ENCODE data around the gene CD28. TPM values are rescaled to one million over a fixed set of nuclear protein-coding genes. Genes with fewer than 3 reads are reported as not detected.
"Not testable (repeated sequence)": the region's sequence is repeated elsewhere in the genome, so short reads cannot be mapped to it uniquely, and the experiment has no call there.

The CD28 gene
- total RNA-seq, 4 donors from 2014 or later: 0.08 to 1.0 (median 0.15) TPM; not detected in 1

- Histone ChIP-seq H3K27ac (no peak overlapping the region), H3K27me3 (no peaks in the 10 kb centered on the region), H3K4me1 (peaks cover 7% of the 10 kb centered on the region), H3K36me3 (no peaks in the 10 kb centered on the region), H3K9me3 (no peaks in the 10 kb centered on the region), H3K4me3 (no peak overlapping the region)
- TF ChIP-seq, protein P1, sequence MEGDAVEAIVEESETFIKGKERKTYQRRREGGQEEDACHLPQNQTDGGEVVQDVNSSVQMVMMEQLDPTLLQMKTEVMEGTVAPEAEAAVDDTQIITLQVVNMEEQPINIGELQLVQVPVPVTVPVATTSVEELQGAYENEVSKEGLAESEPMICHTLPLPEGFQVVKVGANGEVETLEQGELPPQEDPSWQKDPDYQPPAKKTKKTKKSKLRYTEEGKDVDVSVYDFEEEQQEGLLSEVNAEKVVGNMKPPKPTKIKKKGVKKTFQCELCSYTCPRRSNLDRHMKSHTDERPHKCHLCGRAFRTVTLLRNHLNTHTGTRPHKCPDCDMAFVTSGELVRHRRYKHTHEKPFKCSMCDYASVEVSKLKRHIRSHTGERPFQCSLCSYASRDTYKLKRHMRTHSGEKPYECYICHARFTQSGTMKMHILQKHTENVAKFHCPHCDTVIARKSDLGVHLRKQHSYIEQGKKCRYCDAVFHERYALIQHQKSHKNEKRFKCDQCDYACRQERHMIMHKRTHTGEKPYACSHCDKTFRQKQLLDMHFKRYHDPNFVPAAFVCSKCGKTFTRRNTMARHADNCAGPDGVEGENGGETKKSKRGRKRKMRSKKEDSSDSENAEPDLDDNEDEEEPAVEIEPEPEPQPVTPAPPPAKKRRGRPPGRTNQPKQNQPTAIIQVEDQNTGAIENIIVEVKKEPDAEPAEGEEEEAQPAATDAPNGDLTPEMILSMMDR (IDR thresholded peaks at IDR 0.05): no peak
- TF ChIP-seq POLR2AphosphoS5 (IDR thresholded peaks at IDR 0.05) (no peak), EP300 (IDR thresholded peaks at IDR 0.05) (no peak), POLR2A (IDR thresholded peaks at IDR 0.05) (no peak)
- no peak for DNase-seq (ENCODE audit: low spot score in 2 of 2)
- 85% methylated on average over 3 of the region's 3 CpGs for WGBS
Observed at GRCh38 chr2:203694191-203694590, 12.2 kb upstream of the CD28 start.

DNA sequence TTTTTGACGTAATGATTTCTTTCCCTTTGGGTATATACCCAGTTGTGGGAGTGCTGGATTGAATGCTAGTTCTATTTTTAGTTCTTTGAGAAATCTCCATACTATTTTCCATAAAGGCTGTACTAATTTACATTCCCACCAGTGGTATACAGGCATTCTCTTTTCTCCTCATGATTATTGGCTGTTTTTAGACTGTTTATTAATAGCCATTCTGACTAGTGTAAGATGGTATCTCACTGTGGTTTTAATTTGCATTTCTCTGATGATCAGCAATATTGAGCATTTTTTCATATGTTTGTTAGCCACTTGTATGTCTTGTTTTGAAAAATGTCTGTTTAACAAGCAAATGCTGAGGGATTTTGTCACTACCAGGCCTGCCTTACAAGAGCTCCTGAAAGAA lies 9.2 kb upstream of the CD28 start:
- TF ChIP-seq EP300 (IDR thresholded peaks at IDR 0.05) (no peak), POLR2AphosphoS5 (IDR thresholded peaks at IDR 0.05) (no peak), POLR2A (IDR thresholded peaks at IDR 0.05) (no peak)
- TF ChIP-seq, protein P1 (IDR thresholded peaks at IDR 0.05): no peak
- no peaks in the 10 kb centered on the region for H3K27me3 ChIP-seq
- WGBS: 82% methylated on average over 1 of the region's 1 CpG
- no peaks in the 10 kb centered on the region for H3K4me1 ChIP-seq
- H3K4me3 ChIP-seq: no peak overlapping the region
- DNase-seq (ENCODE audit: low spot score in 2 of 2): no peak
- H3K36me3 ChIP-seq: no peaks in the 10 kb centered on the region
- no peak overlapping the region for H3K27ac ChIP-seq
- H3K9me3 ChIP-seq: no peaks in the 10 kb centered on the region

- DNase-seq (ENCODE audit: low spot score in 2 of 2); H3K4me3 ChIP-seq; H3K27me3 ChIP-seq; H3K9me3 ChIP-seq; H3K4me1 ChIP-seq; H3K36me3 ChIP-seq; H3K27ac ChIP-seq: not testable (repeated sequence)
- 96% methylated on average over 2 of the region's 2 CpGs for WGBS
Observed at GRCh38 chr2:203697763-203698162, 8.7 kb upstream of the CD28 start.

DNA sequence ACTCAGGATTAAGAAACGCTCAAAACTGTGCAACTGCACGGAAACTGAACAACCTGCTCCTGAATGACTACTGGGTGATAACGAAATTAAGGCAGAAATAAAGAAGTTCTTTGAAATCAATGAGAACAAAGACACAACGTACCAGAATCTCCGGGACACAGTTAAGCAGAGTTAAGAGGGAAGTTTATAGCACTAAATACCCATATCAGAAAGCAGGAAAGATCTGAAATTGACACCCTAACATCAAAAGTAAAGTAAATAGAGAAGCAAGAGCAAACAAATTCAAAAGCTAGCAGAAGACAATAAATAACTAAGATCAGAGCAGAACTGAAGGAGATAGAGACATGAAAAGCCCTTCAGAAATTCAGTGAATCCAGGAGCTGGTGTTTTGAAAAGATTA lies 8.0 kb upstream of the CD28 start:
- WGBS: 93% methylated on average over 5 of the region's 5 CpGs
- not testable (repeated sequence) for H3K4me3 ChIP-seq; H3K9me3 ChIP-seq; H3K36me3 ChIP-seq; DNase-seq (ENCODE audit: low spot score in 2 of 2); H3K27ac ChIP-seq; H3K27me3 ChIP-seq; H3K4me1 ChIP-seq

DNA sequence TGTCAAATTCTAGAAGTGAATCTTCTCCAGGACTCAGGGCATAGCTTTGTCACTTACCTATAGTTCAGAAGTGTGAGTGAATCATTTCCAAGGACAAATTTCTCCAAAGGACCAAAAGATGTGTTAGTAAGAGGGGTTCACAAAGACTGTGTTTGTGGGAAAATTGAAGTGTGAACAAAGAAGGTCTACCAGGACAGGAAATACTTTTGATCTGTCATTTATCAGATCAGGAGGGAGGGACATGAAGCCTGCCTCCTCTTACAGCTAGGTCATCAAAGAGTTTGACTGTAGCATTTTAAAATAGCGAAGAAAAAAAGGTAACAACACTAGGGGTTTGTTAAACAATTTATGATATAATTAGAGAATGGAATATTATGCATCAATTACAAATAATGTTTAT lies 2.0 kb upstream of the CD28 start:
- no peaks in the 10 kb centered on the region for H3K27me3 ChIP-seq
- no peak overlapping the region for H3K4me3 ChIP-seq
- TF ChIP-seq POLR2AphosphoS5 (IDR thresholded peaks at IDR 0.05) (no peak), EP300 (IDR thresholded peaks at IDR 0.05) (no peak), POLR2A (IDR thresholded peaks at IDR 0.05) (no peak)
- TF ChIP-seq, protein P1 (IDR thresholded peaks at IDR 0.05): no peak
- no peak for DNase-seq (ENCODE audit: low spot score in 2 of 2)
- H3K9me3 ChIP-seq: peaks cover 4% of the 10 kb centered on the region
- H3K4me1 ChIP-seq: no peaks in the 10 kb centered on the region
- H3K27ac ChIP-seq: no peak overlapping the region
- 90% methylated on average over 1 of the region's 1 CpG for WGBS
- H3K36me3 ChIP-seq: no peaks in the 10 kb centered on the region

- Histone ChIP-seq H3K27me3 (no peaks in the 10 kb centered on the region), H3K4me1 (no peaks in the 10 kb centered on the region), H3K27ac (no peak overlapping the region), H3K9me3 (peaks cover 4% of the 10 kb centered on the region), H3K36me3 (no peaks in the 10 kb centered on the region), H3K4me3 (no peak overlapping the region)
- no peak for DNase-seq (ENCODE audit: low spot score in 2 of 2)
- WGBS: 90% methylated on average over 6 of the region's 6 CpGs
- TF ChIP-seq EP300 (IDR thresholded peaks at IDR 0.05) (no peak), POLR2A (IDR thresholded peaks at IDR 0.05) (no peak), POLR2AphosphoS5 (IDR thresholded peaks at IDR 0.05) (no peak)
- TF ChIP-seq, protein P1 (IDR thresholded peaks at IDR 0.05): no peak
Observed at GRCh38 chr2:203705178-203705577, 1.3 kb upstream of the CD28 start.

All from suprapubic skin (tissue), 4 donors.